ENCODE measurements around the gene USP40. TPM values are rescaled to one million over a fixed set of nuclear protein-coding genes. Genes with fewer than 3 reads are reported as not detected.
"Not testable (repeated sequence)": the region's sequence is repeated elsewhere in the genome, so short reads cannot be mapped to it uniquely, and the experiment has no call there.

Gene USP40
- polyA plus RNA-seq, 3 donors = 4.0 to 13.5 (median 5.1) TPM

DNA sequence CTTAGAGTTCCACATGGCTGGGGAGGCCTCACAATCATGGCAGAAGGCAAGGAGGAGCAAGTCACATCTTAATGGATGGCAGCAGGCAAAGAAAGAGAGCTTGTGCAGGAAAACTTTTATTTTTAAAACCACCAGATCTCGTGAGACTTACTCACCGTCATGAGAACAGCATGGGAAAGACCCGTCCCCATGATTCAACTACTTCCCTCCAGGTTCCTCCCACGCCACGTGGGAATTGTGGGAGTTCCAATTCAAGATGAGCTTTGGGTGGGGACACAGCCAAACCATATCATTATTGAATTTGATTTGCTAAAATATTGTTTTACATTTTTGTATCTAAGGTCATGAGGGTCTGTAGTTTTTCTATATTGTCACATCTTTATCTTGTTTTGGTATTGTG lies 10.8 kb upstream of the USP40 start:
- intact Hi-C loops (cut with micrococcal nuclease); H3K4me1 ChIP-seq (ENCODE audit: control insufficient read depth in 1 of 2, insufficient read depth in 2 of 2, low read length in 2 of 2); H4K20me1 ChIP-seq (ENCODE audit: insufficient read depth, low read length); H3K4me3 Mint-ChIP-seq; H3K36me3 Mint-ChIP-seq; H3K79me2 ChIP-seq (ENCODE audit: insufficient read depth, low read length); H3K4me2 ChIP-seq (replicated peaks; ENCODE audit: extremely low read depth, low read length, poor library complexity, severe bottlenecking); H3K4me3 ChIP-seq (replicated peaks in 1 of 3; ENCODE audit: low read depth in 2 of 3, low read length in 3 of 3); H3K27me3 Mint-ChIP-seq (ENCODE audit: low read depth in 3 of 3); DNase-seq; H3K27me3 ChIP-seq (ENCODE audit: control insufficient read depth in 2 of 2, insufficient read depth in 2 of 2, low read length in 2 of 2); H3K27ac Mint-ChIP-seq; H3K4me1 Mint-ChIP-seq; H3K27ac ChIP-seq (ENCODE audit: low read depth in 1 of 2, low read length in 2 of 2); H2AFZ ChIP-seq (ENCODE audit: insufficient read depth, low read depth, low read length, poor library complexity, severe bottlenecking); H3K9me3 ChIP-seq (replicated peaks in 1 of 2; ENCODE audit: control insufficient read depth in 1 of 2, insufficient read depth in 1 of 2, low read length in 2 of 2); H3K36me3 ChIP-seq (replicated peaks in 1 of 2; ENCODE audit: control insufficient read depth in 1 of 2, insufficient read depth in 2 of 2, low read length in 2 of 2); H3K9ac ChIP-seq (ENCODE audit: insufficient read depth, low read length, poor library complexity, severe bottlenecking): not testable (repeated sequence)
- no CpG with 5 or more reads among the region's 5 CpGs for WGBS (ENCODE audit: insufficient coverage)
- peaks cover 0 to 13% (median 2%) of the 10 kb centered on the region in 7 donors for H3K9me3 Mint-ChIP-seq

DNA sequence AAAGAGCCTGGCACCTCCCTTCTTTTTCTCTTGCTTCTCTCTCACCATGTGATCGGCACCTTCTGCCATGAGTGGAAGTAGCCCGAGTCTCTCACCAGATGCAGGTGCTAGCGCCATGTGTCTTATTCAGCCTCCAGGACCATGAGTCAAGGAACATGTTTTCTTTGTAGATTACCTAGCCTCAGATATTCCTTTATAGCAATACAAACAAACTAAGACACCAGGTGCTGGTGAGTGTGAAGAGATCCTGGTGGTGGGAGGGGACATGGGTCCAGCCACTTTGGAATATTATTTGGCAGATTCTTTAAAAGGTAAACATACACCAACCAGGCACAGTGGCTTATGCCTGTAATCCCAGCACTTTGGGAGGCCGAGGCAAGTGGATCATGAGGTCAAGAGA lies 5.9 kb upstream of the USP40 start:
- DNase-seq = no peak
- TF ChIP-seq, protein P1, sequence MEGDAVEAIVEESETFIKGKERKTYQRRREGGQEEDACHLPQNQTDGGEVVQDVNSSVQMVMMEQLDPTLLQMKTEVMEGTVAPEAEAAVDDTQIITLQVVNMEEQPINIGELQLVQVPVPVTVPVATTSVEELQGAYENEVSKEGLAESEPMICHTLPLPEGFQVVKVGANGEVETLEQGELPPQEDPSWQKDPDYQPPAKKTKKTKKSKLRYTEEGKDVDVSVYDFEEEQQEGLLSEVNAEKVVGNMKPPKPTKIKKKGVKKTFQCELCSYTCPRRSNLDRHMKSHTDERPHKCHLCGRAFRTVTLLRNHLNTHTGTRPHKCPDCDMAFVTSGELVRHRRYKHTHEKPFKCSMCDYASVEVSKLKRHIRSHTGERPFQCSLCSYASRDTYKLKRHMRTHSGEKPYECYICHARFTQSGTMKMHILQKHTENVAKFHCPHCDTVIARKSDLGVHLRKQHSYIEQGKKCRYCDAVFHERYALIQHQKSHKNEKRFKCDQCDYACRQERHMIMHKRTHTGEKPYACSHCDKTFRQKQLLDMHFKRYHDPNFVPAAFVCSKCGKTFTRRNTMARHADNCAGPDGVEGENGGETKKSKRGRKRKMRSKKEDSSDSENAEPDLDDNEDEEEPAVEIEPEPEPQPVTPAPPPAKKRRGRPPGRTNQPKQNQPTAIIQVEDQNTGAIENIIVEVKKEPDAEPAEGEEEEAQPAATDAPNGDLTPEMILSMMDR (IDR thresholded peaks at IDR 0.05) = no peak
- Mint-ChIP-seq H3K27me3 (ENCODE audit: low read depth in 3 of 3) (peaks cover 8 to 18% (median 9%) of the 10 kb centered on the region in 3 donors), H3K36me3 (no peaks in the 10 kb centered on the region), H3K9me3 (peaks cover 0 to 12% (median 2%) of the 10 kb centered on the region in 7 donors), H3K27ac (no peak overlapping the region), H3K4me1 (no peaks in the 10 kb centered on the region), H3K4me3 (no peak overlapping the region)
- H4K20me1 ChIP-seq (ENCODE audit: insufficient read depth, low read length) = no peaks in the 10 kb centered on the region
- H3K4me3 ChIP-seq (replicated peaks in 1 of 3; ENCODE audit: low read depth in 2 of 3, low read length in 3 of 3) = no peak overlapping the region
- no peaks in the 10 kb centered on the region for H3K4me1 ChIP-seq (ENCODE audit: control insufficient read depth in 1 of 2, insufficient read depth in 2 of 2, low read length in 2 of 2)
- no peak overlapping the region for H3K4me2 ChIP-seq (replicated peaks; ENCODE audit: extremely low read depth, low read length, poor library complexity, severe bottlenecking)
- intact Hi-C loops (cut with micrococcal nuclease) = no loop called here
- no peak overlapping the region for H3K9ac ChIP-seq (ENCODE audit: insufficient read depth, low read length, poor library complexity, severe bottlenecking)
- H3K36me3 ChIP-seq (replicated peaks in 1 of 2; ENCODE audit: control insufficient read depth in 1 of 2, insufficient read depth in 2 of 2, low read length in 2 of 2) = no peaks in the 10 kb centered on the region
- WGBS (ENCODE audit: insufficient coverage) = no CpG with 5 or more reads among the region's 4 CpGs
- no peak overlapping the region for H2AFZ ChIP-seq (ENCODE audit: insufficient read depth, low read depth, low read length, poor library complexity, severe bottlenecking)
- no peaks in the 10 kb centered on the region for H3K79me2 ChIP-seq (ENCODE audit: insufficient read depth, low read length)
- no peaks in the 10 kb centered on the region for H3K9me3 ChIP-seq (replicated peaks in 1 of 2; ENCODE audit: control insufficient read depth in 1 of 2, insufficient read depth in 1 of 2, low read length in 2 of 2)
- peaks cover 3 to 12% of the 10 kb centered on the region in 2 donors for H3K27me3 ChIP-seq (ENCODE audit: control insufficient read depth in 2 of 2, insufficient read depth in 2 of 2, low read length in 2 of 2)
- H3K27ac ChIP-seq (ENCODE audit: low read depth in 1 of 2, low read length in 2 of 2) = no peak overlapping the region
